G401 (cell line): ENCODE results near the gene GINS3. TPM values are rescaled to one million over a fixed set of nuclear protein-coding genes. Genes with fewer than 3 reads are reported as not detected.

ENCODE experiments used
- DNase-seq: peaks from one replicate; pipeline ENCODE4 v3.0.0-alpha.2; 2015; ENCODE audit warnings: low spot score
- in situ Hi-C: cut with HindIII; loops from 2 replicates; pipeline ENCODE4 v1.10.0; 2016; ENCODE audit warnings: low sequenced_read_pairs, mixed read lengths
- total RNA-seq: library from RNA; depleted of rRNA; stranded (reverse); fragments of >200 nt; shearing (Covaris generic); gene quantifications from 2 replicates; pipeline ENCODE4 v1.2.3, GENCODE V29; 2014; rRNA removed

GINS3 gene
- total RNA-seq, 1 experiment from 2014 or later, result 9.9 TPM

DNA sequence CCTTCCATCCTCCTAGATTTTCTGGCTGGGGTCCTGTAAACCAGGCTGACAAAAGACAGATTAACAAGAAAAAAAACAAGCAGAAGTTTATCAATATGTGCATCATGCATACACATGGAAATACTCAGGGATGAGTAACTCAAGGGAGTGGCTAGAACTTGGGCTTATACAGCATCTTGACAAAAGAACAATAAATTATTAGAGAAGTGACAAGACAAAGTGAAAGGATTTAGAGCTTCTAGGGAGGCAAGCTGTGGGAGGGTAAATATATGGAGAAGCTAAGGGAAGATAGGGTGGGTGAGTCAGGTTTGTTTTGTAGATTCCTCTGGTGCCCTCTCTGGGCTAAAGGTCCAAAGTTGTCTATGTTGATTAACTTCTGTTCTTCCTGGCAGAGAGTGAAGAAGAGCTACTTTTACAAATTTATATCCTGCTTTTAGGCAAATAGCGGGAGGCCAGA, 59.7 kb downstream of the GINS3 start:
- in situ Hi-C loops, result no loop called here
- no peak for DNase-seq

DNA sequence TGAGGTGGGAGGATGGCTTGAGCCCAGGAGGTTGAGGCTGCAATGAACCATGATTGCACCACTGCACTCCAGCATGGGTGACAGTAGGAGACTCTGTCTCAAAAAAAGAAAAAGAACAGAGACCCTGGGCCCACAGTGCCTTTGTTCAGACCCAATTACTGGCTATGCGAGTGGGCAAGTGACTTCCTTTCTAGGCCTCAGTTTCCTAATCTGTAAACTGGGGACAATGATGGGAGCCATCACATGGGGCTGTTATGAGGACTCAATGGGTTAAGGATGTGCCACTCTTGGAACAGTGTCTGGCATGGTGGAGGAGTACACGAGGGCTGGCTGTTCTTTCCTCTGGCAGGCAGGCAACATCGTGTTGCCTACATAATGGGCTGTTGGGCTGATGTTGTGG, 60.4 kb downstream of the GINS3 start:
- no peak for DNase-seq
- in situ Hi-C loops, result no loop called here

DNA sequence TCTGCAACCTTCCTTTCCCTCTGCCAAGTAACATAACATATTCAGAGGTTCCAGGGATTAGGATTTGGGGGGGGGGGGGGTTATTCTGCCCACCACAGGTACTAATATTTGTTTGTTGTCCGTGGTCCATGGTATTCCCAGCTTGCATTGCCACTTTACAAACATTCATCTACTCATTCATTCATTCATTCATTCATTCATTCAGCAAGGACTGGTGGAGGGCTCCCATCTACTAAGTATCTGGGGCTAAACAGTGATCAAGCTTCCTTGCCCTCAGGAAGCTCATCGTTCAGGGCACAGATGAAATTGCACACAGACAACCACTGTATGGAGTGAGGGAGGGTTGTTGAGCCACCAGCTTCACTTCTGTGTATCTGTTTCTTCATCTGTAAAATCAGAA, 61.9 kb downstream of the GINS3 start:
- no peak for DNase-seq
- in situ Hi-C loops, result no loop called here

DNA sequence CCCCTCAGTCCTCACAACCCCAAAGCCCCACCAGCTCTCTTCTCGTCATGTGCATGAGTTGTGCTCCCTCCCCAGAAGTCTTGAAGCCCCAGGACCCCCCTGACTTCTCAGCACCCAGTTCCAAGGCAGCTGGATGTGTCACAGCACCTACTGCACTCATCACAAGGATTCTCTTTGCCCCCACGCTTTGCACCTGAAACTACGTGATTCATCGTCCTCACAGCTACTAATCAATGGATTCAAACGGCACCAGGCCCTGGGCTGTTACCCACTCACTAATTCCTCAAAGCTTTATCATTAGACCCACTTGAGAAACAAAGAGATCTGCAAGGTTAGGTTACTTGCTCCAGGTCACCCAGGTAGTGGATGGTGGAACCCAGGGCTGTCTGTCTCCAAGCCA, 62.6 kb downstream of the GINS3 start:
- in situ Hi-C loops, result no loop called here
- no peak for DNase-seq

Other genes starting within 250 kb of the GINS3 start
- gene CSNK2A2, start 194.4 kb upstream of the GINS3 start, total RNA-seq, result 23.9 and 34.4 TPM in 2 replicates
- not detected in 2 replicates for gene PRSS54, start 97.4 kb upstream of the GINS3 start, total RNA-seq
- gene NDRG4, start 107.7 kb downstream of the GINS3 start, total RNA-seq, result 9.5 and 11.8 TPM in 2 replicates
- gene SETD6, start 123.0 kb downstream of the GINS3 start, total RNA-seq, result 18.6 and 21.3 TPM in 2 replicates
- 179 and 273 TPM in 2 replicates for gene CNOT1, start 237.4 kb downstream of the GINS3 start, total RNA-seq